ENCODE results near the gene GJA3. TPM values are rescaled to one million over a fixed set of nuclear protein-coding genes. Genes with fewer than 3 reads are reported as not detected.

Gene GJA3
- total RNA-seq, 2 experiments from 2014 or later: not detected

DNA sequence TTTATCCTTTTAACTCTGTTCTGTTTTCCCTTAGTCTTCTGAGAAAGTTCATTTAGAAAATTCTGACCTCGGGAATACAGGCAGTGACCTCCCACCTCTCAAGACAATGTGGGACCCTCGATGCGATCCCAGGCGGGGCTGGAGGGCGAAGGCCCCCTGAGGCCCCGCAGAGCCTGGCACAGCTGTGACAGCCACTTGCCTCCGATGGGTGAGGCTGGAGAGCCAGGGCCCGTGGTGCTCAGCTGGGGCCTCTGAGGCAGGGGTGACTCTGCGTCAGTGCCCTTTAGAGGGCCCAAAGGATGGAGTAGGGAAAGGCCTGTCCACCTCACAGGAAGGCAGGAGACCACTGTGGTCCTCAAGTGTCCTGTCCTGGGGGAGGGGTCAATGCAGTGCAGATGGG is 10.3 kb downstream of the GJA3 start:
- H3K9me3 ChIP-seq (ENCODE audit: control insufficient read depth in 1 of 2, insufficient read depth in 1 of 2, low read length in 2 of 2): peaks cover 0 to 6% of the 10 kb centered on the region in 2 experiments
- POLR2A ChIA-PET: no interaction called here
- H3K27ac Mint-ChIP-seq: no peak overlapping the region
- intact Hi-C loops (cut with DNase I, micrococcal nuclease): no loop called here
- H3K27me3 ChIP-seq (ENCODE audit: control insufficient read depth in 1 of 2, insufficient read depth in 2 of 2, low read length in 2 of 2): peaks cover 5 to 10% of the 10 kb centered on the region in 2 experiments
- H3K27ac ChIP-seq (ENCODE audit: low read depth in 1 of 2, low read length in 2 of 2): no peak overlapping the region
- no peak overlapping the region for H3K4me3 ChIP-seq (ENCODE audit: low read length)
- H3K4me1 Mint-ChIP-seq (ENCODE audit: low read depth): no peaks in the 10 kb centered on the region
- H3K27me3 Mint-ChIP-seq: peaks cover 69% of the 10 kb centered on the region
- DNase-seq (no peak), ATAC-seq (ENCODE audit: poor library complexity) (no peak)
- no peaks in the 10 kb centered on the region for H3K36me3 ChIP-seq (ENCODE audit: insufficient read depth, low read length)
- H3K4me3 Mint-ChIP-seq: no peak overlapping the region
- H3K4me1 ChIP-seq (ENCODE audit: insufficient read depth, low read length): no peaks in the 10 kb centered on the region
- TF ChIP-seq, protein P1, sequence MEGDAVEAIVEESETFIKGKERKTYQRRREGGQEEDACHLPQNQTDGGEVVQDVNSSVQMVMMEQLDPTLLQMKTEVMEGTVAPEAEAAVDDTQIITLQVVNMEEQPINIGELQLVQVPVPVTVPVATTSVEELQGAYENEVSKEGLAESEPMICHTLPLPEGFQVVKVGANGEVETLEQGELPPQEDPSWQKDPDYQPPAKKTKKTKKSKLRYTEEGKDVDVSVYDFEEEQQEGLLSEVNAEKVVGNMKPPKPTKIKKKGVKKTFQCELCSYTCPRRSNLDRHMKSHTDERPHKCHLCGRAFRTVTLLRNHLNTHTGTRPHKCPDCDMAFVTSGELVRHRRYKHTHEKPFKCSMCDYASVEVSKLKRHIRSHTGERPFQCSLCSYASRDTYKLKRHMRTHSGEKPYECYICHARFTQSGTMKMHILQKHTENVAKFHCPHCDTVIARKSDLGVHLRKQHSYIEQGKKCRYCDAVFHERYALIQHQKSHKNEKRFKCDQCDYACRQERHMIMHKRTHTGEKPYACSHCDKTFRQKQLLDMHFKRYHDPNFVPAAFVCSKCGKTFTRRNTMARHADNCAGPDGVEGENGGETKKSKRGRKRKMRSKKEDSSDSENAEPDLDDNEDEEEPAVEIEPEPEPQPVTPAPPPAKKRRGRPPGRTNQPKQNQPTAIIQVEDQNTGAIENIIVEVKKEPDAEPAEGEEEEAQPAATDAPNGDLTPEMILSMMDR (IDR thresholded peaks at IDR 0.05): no peak
- no peaks in the 10 kb centered on the region for H3K36me3 Mint-ChIP-seq (ENCODE audit: low read depth)
- H3K9me3 Mint-ChIP-seq: no peaks in the 10 kb centered on the region
- CTCF ChIA-PET: no interaction called here

DNA sequence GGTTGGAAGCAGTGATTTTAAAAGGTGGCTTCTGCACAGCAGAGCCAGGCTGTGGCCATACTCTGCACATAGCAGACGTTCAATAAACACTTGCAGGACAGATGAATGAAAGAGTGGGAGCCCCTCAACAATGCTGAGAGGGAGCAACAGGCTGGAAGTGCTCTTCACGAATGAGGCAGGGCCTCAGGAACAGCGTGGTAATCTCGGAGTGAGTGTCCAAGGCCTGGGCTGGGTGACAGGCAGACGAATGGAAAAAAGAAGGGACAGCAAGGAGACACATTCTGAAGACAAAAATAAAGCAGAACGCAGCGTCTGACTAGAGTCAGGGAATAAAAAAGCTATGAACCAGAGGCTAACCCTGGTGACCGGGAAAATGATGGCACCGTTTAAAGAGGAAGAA is 11.1 kb downstream of the GJA3 start:
- peaks cover 9 to 10% of the 10 kb centered on the region in 2 experiments for H3K27me3 ChIP-seq (ENCODE audit: control insufficient read depth in 1 of 2, insufficient read depth in 2 of 2, low read length in 2 of 2)
- DNase-seq: no peak
- H3K27ac Mint-ChIP-seq: no peak overlapping the region
- peaks cover 77% of the 10 kb centered on the region for H3K27me3 Mint-ChIP-seq
- CTCF ChIA-PET: no interaction called here
- H3K9me3 ChIP-seq (ENCODE audit: control insufficient read depth in 1 of 2, insufficient read depth in 1 of 2, low read length in 2 of 2): peaks cover 0 to 6% of the 10 kb centered on the region in 2 experiments
- TF ChIP-seq, protein P1 (IDR thresholded peaks at IDR 0.05): no peak
- no peaks in the 10 kb centered on the region for H3K36me3 ChIP-seq (ENCODE audit: insufficient read depth, low read length)
- H3K36me3 Mint-ChIP-seq (ENCODE audit: low read depth): no peaks in the 10 kb centered on the region
- intact Hi-C loops (cut with DNase I, micrococcal nuclease): loop anchor here in 1 of 2 experiments (5.0 kb wide), 1 partner anchor 42 kb away; no protein-coding TSS in a partner anchor
- ATAC-seq (ENCODE audit: poor library complexity): no peak
- H3K4me3 ChIP-seq (ENCODE audit: low read length): no peak overlapping the region
- no peaks in the 10 kb centered on the region for H3K4me1 ChIP-seq (ENCODE audit: insufficient read depth, low read length)
- POLR2A ChIA-PET: no interaction called here
- no peaks in the 10 kb centered on the region for H3K4me1 Mint-ChIP-seq (ENCODE audit: low read depth)
- no peak overlapping the region for H3K27ac ChIP-seq (ENCODE audit: low read depth in 1 of 2, low read length in 2 of 2)
- H3K4me3 Mint-ChIP-seq: no peak overlapping the region
- H3K9me3 Mint-ChIP-seq: no peaks in the 10 kb centered on the region

DNA sequence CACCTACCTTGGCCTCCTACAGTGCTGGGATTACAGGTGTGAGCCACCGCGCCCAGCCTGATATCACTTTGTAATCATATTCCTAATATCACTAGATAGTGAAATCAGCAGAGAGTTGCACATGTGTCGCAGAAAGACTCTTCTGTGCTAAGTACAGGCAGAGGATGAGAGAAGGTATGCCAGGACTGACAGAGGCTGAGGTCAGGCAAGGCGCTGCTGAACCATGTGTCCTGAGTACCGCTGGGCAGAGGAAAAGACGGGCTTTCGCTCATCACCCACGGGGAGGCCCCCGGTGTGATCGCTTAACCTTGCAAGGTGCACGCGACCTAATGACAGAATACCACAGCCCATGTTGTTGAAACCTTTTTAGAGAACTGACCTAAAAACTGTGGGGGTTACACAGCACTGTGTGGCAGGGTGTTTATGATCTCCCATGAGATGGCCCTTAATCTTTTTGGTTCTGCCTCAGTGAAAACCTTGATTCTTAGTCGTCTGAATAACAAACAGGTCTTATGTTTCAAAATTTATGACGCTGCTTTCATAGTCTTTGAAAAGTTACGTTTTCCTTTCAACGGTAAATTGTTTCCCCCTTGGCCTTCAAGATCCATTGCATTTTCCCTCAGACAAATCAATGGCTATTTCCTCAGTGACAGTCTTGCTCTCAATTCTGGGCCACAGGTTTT is 12.2 kb downstream of the GJA3 start:
- no peaks in the 10 kb centered on the region for H3K36me3 Mint-ChIP-seq (ENCODE audit: low read depth)
- Histone ChIP-seq H3K36me3 (ENCODE audit: insufficient read depth, low read length) (no peaks in the 10 kb centered on the region), H3K4me1 (ENCODE audit: insufficient read depth, low read length) (no peaks in the 10 kb centered on the region), H3K27ac (ENCODE audit: low read depth in 1 of 2, low read length in 2 of 2) (no peak overlapping the region), H3K4me3 (ENCODE audit: low read length) (no peak overlapping the region), H3K27me3 (ENCODE audit: control insufficient read depth in 1 of 2, insufficient read depth in 2 of 2, low read length in 2 of 2) (peaks cover 16 to 17% of the 10 kb centered on the region in 2 experiments), H3K9me3 (ENCODE audit: control insufficient read depth in 1 of 2, insufficient read depth in 1 of 2, low read length in 2 of 2) (peaks cover 0 to 6% of the 10 kb centered on the region in 2 experiments)
- ATAC-seq (ENCODE audit: poor library complexity) (no peak), DNase-seq (no peak)
- no peak overlapping the region for H3K27ac Mint-ChIP-seq
- ChIA-PET POLR2A (interaction anchor here (0.7 kb wide), 1 partner anchor 29 kb away, joined by 4 read pairs; no protein-coding TSS in a partner anchor), CTCF (interaction anchor here (0.6 kb wide), 1 partner anchor 147 kb away, joined by 4 read pairs; no protein-coding TSS in a partner anchor)
- peaks cover 79% of the 10 kb centered on the region for H3K27me3 Mint-ChIP-seq
- no peak overlapping the region for H3K4me3 Mint-ChIP-seq
- no peaks in the 10 kb centered on the region for H3K4me1 Mint-ChIP-seq (ENCODE audit: low read depth)
- no peaks in the 10 kb centered on the region for H3K9me3 Mint-ChIP-seq
- TF ChIP-seq, protein P1 (IDR thresholded peaks at IDR 0.05): no peak
- intact Hi-C loops (cut with DNase I, micrococcal nuclease): loop anchor here in 1 of 2 experiments (5.0 kb wide), 1 partner anchor 41 kb away; no protein-coding TSS in a partner anchor

All from CD4-positive, alpha-beta T cell (primary cell).